SK-N-MC (cell line): ENCODE results near the gene EPHB3.

Experiments
- EZH2 ChIP-seq: fragments of 200-600 bp; sonication (generic); IDR thresholded peaks from one replicate; pipeline ENCODE4 v1.6.1; 2017; ENCODE audit warnings: antibody characterized with exemption
- FOXP2 ChIP-seq: optimal IDR thresholded peaks from 2 replicates; pipeline ENCODE3; 2011; ENCODE audit warnings: mild to moderate bottlenecking, moderate library complexity; ENCODE audit not compliant: insufficient read depth; ENCODE audit errors: extremely low read length, control extremely low read depth
- POLR2AphosphoS5 ChIP-seq: IDR thresholded peaks from 2 replicates; pipeline ENCODE4 v1.6.1; 2012; ENCODE audit warnings: mild to moderate bottlenecking, low read depth, low read length, borderline replicate concordance

GRCh38 chr3:184571750-184572377, 10.3 kb downstream of the EPHB3 start:
- TF ChIP-seq POLR2AphosphoS5 (no peak), EZH2 (no peak), FOXP2 (no peak)
